IMR-90 (cell line): ENCODE results near the gene PRDM1.

ENCODE experiments used
- CTCF ChIP-seq: conservative IDR thresholded peaks from 2 replicates; pipeline ENCODE4 v1.5.1; 2012; ENCODE audit warnings: mild to moderate bottlenecking, low read depth, low read length, improper control_type of control experiment
- MAZ ChIP-seq: IDR thresholded peaks from 2 replicates; pipeline ENCODE4 v1.6.1; 2012; ENCODE audit warnings: low read depth, mild to moderate bottlenecking, low read length, improper control_type of control experiment, moderate library complexity, borderline replicate concordance
- MXI1 ChIP-seq: IDR thresholded peaks from 2 replicates; pipeline ENCODE4 v1.6.1; 2012; ENCODE audit warnings: low read depth, mild to moderate bottlenecking, low read length, moderate library complexity, borderline replicate concordance
- POLR2A ChIP-seq: IDR thresholded peaks from 2 replicates; pipeline ENCODE4 v1.6.1; 2012; ENCODE audit warnings: mild to moderate bottlenecking, low read depth, low read length
- RCOR1 ChIP-seq: IDR thresholded peaks from 2 replicates; pipeline ENCODE4 v1.6.1; 2012; ENCODE audit warnings: mild to moderate bottlenecking, low read length, improper control_type of control experiment; ENCODE audit not compliant: insufficient replicate concordance

- TF ChIP-seq CTCF, result no peak
- TF ChIP-seq RCOR1, result no peak
- no peak for TF ChIP-seq POLR2A
- TF ChIP-seq MXI1, result no peak
- TF ChIP-seq MAZ, result no peak
These were observed 49.1 kb upstream of the PRDM1 start for GRCh38 chr6:106037060-106037459.
